ENCODE results near the gene NEUROG3.

The NEUROG3 gene

GRCh38 chr10:69573056-69573806, at the start of gene NEUROG3:
TSS of gene NEUROG3 (minus strand) at chr10:69573422. CDS start at chr10:69573043, 379 bp downstream.
- no peaks in the 10 kb centered on the region for H3K36me3 ChIP-seq (ENCODE audit: control insufficient read depth, insufficient read depth, low read length)
- H3K4me1 ChIP-seq (ENCODE audit: control insufficient read depth, insufficient read depth, low read length), result peaks cover 10% of the 10 kb centered on the region
- H3K9me3 ChIP-seq (ENCODE audit: control insufficient read depth, low read length), result no peaks in the 10 kb centered on the region
- H3K9ac ChIP-seq (ENCODE audit: low read length), result no peak within 1 kb of the TSS
- peaks cover 89% of the 10 kb centered on the region for H3K27me3 ChIP-seq (ENCODE audit: control insufficient read depth, insufficient read depth, low read length)
- no peak within 1 kb of the TSS for H3K4me3 ChIP-seq (ENCODE audit: low read length)

DNA sequence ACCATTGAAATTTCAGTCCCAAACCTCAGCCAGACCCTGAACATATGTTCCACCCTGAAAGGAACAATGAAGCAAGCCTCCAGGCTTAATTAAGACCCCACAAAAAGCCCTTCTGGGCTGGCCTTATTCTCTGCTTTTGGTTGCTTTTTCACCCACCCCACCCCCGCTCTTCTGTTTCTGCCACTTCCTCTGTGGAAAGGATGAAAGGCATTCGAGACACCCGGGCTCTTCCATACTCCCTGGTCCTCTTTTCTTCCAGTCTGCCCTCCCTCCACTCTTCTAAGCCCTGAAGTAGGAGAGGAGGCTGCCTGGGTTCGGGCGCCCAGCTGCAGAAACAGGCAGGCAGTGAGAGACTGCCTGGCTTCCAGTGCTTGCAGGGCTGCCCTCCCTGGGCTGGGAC, 47.4 kb upstream of the NEUROG3 start:
- H3K27me3 ChIP-seq (ENCODE audit: control insufficient read depth, insufficient read depth, low read length), result no peaks in the 10 kb centered on the region
- no peak overlapping the region for H3K9ac ChIP-seq (ENCODE audit: low read length)
- no peak overlapping the region for H3K4me3 ChIP-seq (ENCODE audit: low read length)
- no peaks in the 10 kb centered on the region for H3K36me3 ChIP-seq (ENCODE audit: control insufficient read depth, insufficient read depth, low read length)
- H3K9me3 ChIP-seq (ENCODE audit: control insufficient read depth, low read length), result no peaks in the 10 kb centered on the region
- H3K4me1 ChIP-seq (ENCODE audit: control insufficient read depth, insufficient read depth, low read length), result no peaks in the 10 kb centered on the region

GRCh38 chr10:69619626-69620025, 46.4 kb upstream of the NEUROG3 start:
- Histone ChIP-seq H3K27me3 (ENCODE audit: control insufficient read depth, insufficient read depth, low read length) (no peaks in the 10 kb centered on the region), H3K9me3 (ENCODE audit: control insufficient read depth, low read length) (no peaks in the 10 kb centered on the region), H3K4me3 (ENCODE audit: low read length) (no peak overlapping the region), H3K4me1 (ENCODE audit: control insufficient read depth, insufficient read depth, low read length) (no peaks in the 10 kb centered on the region), H3K9ac (ENCODE audit: low read length) (no peak overlapping the region), H3K36me3 (ENCODE audit: control insufficient read depth, insufficient read depth, low read length) (no peaks in the 10 kb centered on the region)

DNA sequence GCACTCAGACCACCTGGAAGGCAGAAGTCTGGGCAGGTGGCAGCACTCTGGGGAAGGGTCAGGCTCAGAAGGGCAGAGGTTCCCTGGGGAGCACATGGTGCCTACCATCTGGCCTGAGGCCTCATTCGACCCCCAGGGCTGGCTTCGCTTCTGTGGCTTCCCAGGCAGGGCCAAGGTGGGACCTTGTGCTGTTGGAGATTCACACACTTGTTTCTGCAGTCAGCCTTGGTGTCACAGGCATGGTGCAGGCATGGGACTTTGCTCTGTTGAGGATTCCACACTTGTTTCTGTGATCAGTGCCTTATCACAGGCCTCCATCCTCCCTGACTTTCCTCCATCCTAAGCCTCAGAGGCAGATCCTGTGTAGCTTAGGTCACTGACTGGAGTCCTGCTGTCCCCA, 45.5 kb upstream of the NEUROG3 start:
- no peak overlapping the region for H3K9ac ChIP-seq (ENCODE audit: low read length)
- H3K36me3 ChIP-seq (ENCODE audit: control insufficient read depth, insufficient read depth, low read length), result no peaks in the 10 kb centered on the region
- no peaks in the 10 kb centered on the region for H3K4me1 ChIP-seq (ENCODE audit: control insufficient read depth, insufficient read depth, low read length)
- no peaks in the 10 kb centered on the region for H3K27me3 ChIP-seq (ENCODE audit: control insufficient read depth, insufficient read depth, low read length)
- H3K9me3 ChIP-seq (ENCODE audit: control insufficient read depth, low read length), result no peaks in the 10 kb centered on the region
- no peak overlapping the region for H3K4me3 ChIP-seq (ENCODE audit: low read length)

GRCh38 chr10:69616358-69616757, 43.1 kb upstream of the NEUROG3 start:
- Histone ChIP-seq H3K9ac (ENCODE audit: low read length) (no peak overlapping the region), H3K4me3 (ENCODE audit: low read length) (no peak overlapping the region)

DNA sequence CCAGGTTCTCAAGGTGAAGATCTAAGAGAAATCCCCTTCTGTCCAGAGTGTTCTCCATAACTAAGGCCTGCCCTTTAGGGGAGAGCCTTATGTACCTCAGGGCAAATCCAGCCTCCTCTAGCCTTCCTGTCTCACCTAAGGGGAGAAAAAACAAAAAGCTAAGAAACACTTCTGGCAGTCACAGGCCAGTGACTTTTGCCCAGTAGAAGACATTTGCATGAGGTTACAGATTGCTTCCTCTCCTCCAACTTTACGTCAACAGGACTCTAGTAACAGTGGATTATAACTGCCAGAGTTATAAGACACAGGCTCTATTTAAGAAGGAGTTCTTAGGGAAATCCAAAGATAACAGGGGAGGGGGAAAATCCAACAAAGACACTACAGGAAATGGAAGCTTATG, 40.9 kb upstream of the NEUROG3 start:
- Histone ChIP-seq H3K27me3 (ENCODE audit: control insufficient read depth, insufficient read depth, low read length) (peaks cover 4% of the 10 kb centered on the region), H3K4me1 (ENCODE audit: control insufficient read depth, insufficient read depth, low read length) (no peaks in the 10 kb centered on the region), H3K9ac (ENCODE audit: low read length) (no peak overlapping the region), H3K9me3 (ENCODE audit: control insufficient read depth, low read length) (no peaks in the 10 kb centered on the region), H3K4me3 (ENCODE audit: low read length) (no peak overlapping the region), H3K36me3 (ENCODE audit: control insufficient read depth, insufficient read depth, low read length) (no peaks in the 10 kb centered on the region)

More at GRCh38 chr10:69616358-69616757, 43.1 kb upstream of the NEUROG3 start:
- Histone ChIP-seq H3K27me3 (ENCODE audit: control insufficient read depth, insufficient read depth, low read length) (peaks cover 4% of the 10 kb centered on the region), H3K4me1 (ENCODE audit: control insufficient read depth, insufficient read depth, low read length) (no peaks in the 10 kb centered on the region), H3K36me3 (ENCODE audit: control insufficient read depth, insufficient read depth, low read length) (no peaks in the 10 kb centered on the region), H3K9me3 (ENCODE audit: control insufficient read depth, low read length) (no peaks in the 10 kb centered on the region)

- Histone ChIP-seq H3K4me1 (ENCODE audit: control insufficient read depth, insufficient read depth, low read length) (no peaks in the 10 kb centered on the region), H3K4me3 (ENCODE audit: low read length) (no peak overlapping the region), H3K36me3 (ENCODE audit: control insufficient read depth, insufficient read depth, low read length) (no peaks in the 10 kb centered on the region), H3K27me3 (ENCODE audit: control insufficient read depth, insufficient read depth, low read length) (peaks cover 4% of the 10 kb centered on the region), H3K9me3 (ENCODE audit: control insufficient read depth, low read length) (no peaks in the 10 kb centered on the region), H3K9ac (ENCODE audit: low read length) (no peak overlapping the region)
Measured at GRCh38 chr10:69612760-69613159, 39.5 kb upstream of the NEUROG3 start.

- no peaks in the 10 kb centered on the region for H3K36me3 ChIP-seq (ENCODE audit: control insufficient read depth, insufficient read depth, low read length)
- no peak overlapping the region for H3K4me3 ChIP-seq (ENCODE audit: low read length)
- H3K27me3 ChIP-seq (ENCODE audit: control insufficient read depth, insufficient read depth, low read length), result peaks cover 4% of the 10 kb centered on the region
- no peak overlapping the region for H3K9ac ChIP-seq (ENCODE audit: low read length)
- H3K9me3 ChIP-seq (ENCODE audit: control insufficient read depth, low read length), result no peaks in the 10 kb centered on the region
- H3K4me1 ChIP-seq (ENCODE audit: control insufficient read depth, insufficient read depth, low read length), result no peaks in the 10 kb centered on the region
Measured at GRCh38 chr10:69609077-69609476, 35.9 kb upstream of the NEUROG3 start.

DNA sequence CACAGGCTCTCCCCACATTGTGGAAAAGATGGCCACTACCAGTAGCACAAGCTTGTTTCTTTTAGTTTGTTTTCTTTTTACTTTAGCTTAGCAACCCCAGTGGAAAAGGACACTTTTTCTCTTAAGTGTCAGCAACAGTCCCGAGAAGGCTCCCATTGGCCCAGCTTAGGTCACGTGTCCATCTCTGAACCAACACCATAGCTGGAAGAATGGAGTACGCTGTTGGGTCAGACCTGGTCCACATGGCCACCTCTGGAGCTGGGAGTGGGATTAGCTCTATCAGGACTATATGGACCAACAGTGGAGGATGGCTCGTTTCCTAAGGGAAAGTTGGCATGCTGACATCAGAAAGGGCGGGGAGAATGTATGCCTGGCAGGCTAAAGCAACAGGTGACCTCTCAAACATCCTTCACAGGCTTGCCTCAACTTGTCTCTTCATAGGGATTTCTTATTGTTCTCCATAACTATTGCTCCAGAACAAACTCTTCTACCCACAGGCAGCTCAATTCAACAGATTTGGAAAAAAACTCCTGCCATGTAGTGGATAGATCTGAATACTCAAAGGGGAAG, 27.6 kb upstream of the NEUROG3 start:
- Histone ChIP-seq H3K27me3 (ENCODE audit: control insufficient read depth, insufficient read depth, low read length) (peaks cover 9% of the 10 kb centered on the region), H3K9me3 (ENCODE audit: control insufficient read depth, low read length) (no peaks in the 10 kb centered on the region), H3K36me3 (ENCODE audit: control insufficient read depth, insufficient read depth, low read length) (no peaks in the 10 kb centered on the region), H3K9ac (ENCODE audit: low read length) (no peak overlapping the region), H3K4me3 (ENCODE audit: low read length) (no peak overlapping the region), H3K4me1 (ENCODE audit: control insufficient read depth, insufficient read depth, low read length) (no peaks in the 10 kb centered on the region)

DNA sequence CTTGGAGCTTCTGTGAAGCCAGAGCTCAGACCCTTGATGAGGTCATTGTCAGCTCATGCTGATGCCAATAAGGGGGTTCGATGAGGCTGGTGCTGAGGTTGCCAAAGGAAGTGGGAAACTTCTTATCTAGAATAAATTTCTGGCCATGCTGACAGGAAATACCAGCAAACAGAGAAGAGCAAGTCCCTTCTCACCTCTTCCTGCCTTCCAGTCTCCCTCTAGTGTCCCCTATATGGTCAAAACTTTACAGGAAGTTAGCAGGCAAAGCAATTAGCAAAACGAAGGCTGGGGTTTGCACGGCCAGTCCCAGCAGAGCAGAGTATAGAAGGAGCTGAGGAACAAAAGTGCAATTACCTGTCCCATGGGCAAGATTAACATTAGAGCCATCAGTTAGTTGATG, 15.1 kb upstream of the NEUROG3 start:
- Histone ChIP-seq H3K36me3 (ENCODE audit: control insufficient read depth, insufficient read depth, low read length) (no peaks in the 10 kb centered on the region), H3K4me3 (ENCODE audit: low read length) (no peak overlapping the region), H3K4me1 (ENCODE audit: control insufficient read depth, insufficient read depth, low read length) (no peaks in the 10 kb centered on the region), H3K27me3 (ENCODE audit: control insufficient read depth, insufficient read depth, low read length) (no peaks in the 10 kb centered on the region), H3K9ac (ENCODE audit: low read length) (no peak overlapping the region), H3K9me3 (ENCODE audit: control insufficient read depth, low read length) (no peaks in the 10 kb centered on the region)

DNA sequence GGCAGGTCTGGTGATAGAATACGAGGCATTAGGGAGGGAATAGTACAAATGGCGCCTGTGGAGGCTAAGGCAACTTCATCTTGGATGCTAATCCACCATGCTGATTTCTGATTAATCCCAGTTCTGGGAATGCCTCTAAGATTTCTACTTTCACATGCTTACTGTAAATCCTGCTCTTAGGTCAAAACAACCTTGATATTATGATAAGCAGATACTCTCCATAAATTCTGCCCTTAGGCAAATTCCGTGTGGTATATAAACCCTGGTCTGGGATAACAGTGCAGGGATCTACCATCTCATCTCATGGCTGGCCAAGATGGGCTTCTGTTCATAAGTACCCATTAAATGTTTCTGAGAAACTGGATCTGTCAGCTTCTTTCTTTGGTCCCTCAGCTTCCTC, 11.4 kb upstream of the NEUROG3 start:
- H3K4me3 ChIP-seq (ENCODE audit: low read length), result no peak overlapping the region
- no peaks in the 10 kb centered on the region for H3K4me1 ChIP-seq (ENCODE audit: control insufficient read depth, insufficient read depth, low read length)
- H3K9ac ChIP-seq (ENCODE audit: low read length), result no peak overlapping the region
- no peaks in the 10 kb centered on the region for H3K9me3 ChIP-seq (ENCODE audit: control insufficient read depth, low read length)
- no peaks in the 10 kb centered on the region for H3K36me3 ChIP-seq (ENCODE audit: control insufficient read depth, insufficient read depth, low read length)
- peaks cover 3% of the 10 kb centered on the region for H3K27me3 ChIP-seq (ENCODE audit: control insufficient read depth, insufficient read depth, low read length)

GRCh38 chr10:69583106-69583505, 9.9 kb upstream of the NEUROG3 start:
- Histone ChIP-seq H3K36me3 (ENCODE audit: control insufficient read depth, insufficient read depth, low read length) (no peaks in the 10 kb centered on the region), H3K4me3 (ENCODE audit: low read length) (no peak overlapping the region), H3K4me1 (ENCODE audit: control insufficient read depth, insufficient read depth, low read length) (no peaks in the 10 kb centered on the region), H3K9me3 (ENCODE audit: control insufficient read depth, low read length) (no peaks in the 10 kb centered on the region), H3K27me3 (ENCODE audit: control insufficient read depth, insufficient read depth, low read length) (peaks cover 16% of the 10 kb centered on the region), H3K9ac (ENCODE audit: low read length) (no peak overlapping the region)
